Ascending aorta (tissue), 2 donors: ENCODE measurements around the gene CFAP65. TPM values are rescaled to one million over a fixed set of nuclear protein-coding genes. Genes with fewer than 3 reads are reported as not detected.

ENCODE experiments used
- DNase-seq, 2 donors: peaks; one replicate each; pipeline ENCODE4 v3.0.0-alpha.2; 2019; ENCODE audit warnings: low spot score in 2 of 2
- H3K27ac ChIP-seq, 2 donors: fragments of 200-600 bp; sonication (generic); one replicate each; pipeline ENCODE4 v1.5.1; 2016 to 2017; ENCODE audit warnings: mild to moderate bottlenecking in 1 of 2
- H3K27me3 ChIP-seq: fragments of 200-600 bp; sonication (generic); one replicate; pipeline ENCODE4 v1.5.1; 2017
- H3K36me3 ChIP-seq, 2 donors: fragments of 200-600 bp; sonication (generic); one replicate each; pipeline ENCODE4 v1.5.1; 2016
- H3K4me1 ChIP-seq, 2 donors: fragments of 200-600 bp; sonication (generic); one replicate each; pipeline ENCODE4 v1.5.1; 2016 to 2017; ENCODE audit warnings: mild to moderate bottlenecking in 1 of 2
- H3K4me3 ChIP-seq, 2 donors: fragments of 200-600 bp; sonication (generic); one replicate each; pipeline ENCODE4 v1.5.1; 2016 to 2017; ENCODE audit warnings: mild to moderate bottlenecking in 1 of 2
- H3K9me3 ChIP-seq, 2 donors: fragments of 200-600 bp; sonication (generic); one replicate each; pipeline ENCODE4 v1.5.1; 2016
- intact Hi-C: fragments of 100-400 bp; cut with DNase I; formaldehyde crosslinking; loops from one replicate; pipeline ENCODE4 v1.15.1; 2023
- total RNA-seq: library from RNA; depleted of rRNA; stranded (reverse); fragments of >200 nt; gene quantifications from one replicate; pipeline ENCODE4 v1.1.0, GENCODE V29; 2016
- TF ChIP-seq, protein P1 (sequence below), 3 experiments: fragments of 200-600 bp in 2 of 3; fragments of 450-650 bp in 1 of 3; sonication (generic) in 2 of 3; IDR thresholded peaks; one replicate each; pipeline ENCODE4 v1.5.1; 2016 to 2019; ENCODE audit warnings: antibody characterized with exemption in 3 of 3, mild to moderate bottlenecking in 1 of 3, moderate library complexity in 1 of 3

Gene CFAP65
- total RNA-seq, 1 donor from 2014 or later, result not detected

DNA sequence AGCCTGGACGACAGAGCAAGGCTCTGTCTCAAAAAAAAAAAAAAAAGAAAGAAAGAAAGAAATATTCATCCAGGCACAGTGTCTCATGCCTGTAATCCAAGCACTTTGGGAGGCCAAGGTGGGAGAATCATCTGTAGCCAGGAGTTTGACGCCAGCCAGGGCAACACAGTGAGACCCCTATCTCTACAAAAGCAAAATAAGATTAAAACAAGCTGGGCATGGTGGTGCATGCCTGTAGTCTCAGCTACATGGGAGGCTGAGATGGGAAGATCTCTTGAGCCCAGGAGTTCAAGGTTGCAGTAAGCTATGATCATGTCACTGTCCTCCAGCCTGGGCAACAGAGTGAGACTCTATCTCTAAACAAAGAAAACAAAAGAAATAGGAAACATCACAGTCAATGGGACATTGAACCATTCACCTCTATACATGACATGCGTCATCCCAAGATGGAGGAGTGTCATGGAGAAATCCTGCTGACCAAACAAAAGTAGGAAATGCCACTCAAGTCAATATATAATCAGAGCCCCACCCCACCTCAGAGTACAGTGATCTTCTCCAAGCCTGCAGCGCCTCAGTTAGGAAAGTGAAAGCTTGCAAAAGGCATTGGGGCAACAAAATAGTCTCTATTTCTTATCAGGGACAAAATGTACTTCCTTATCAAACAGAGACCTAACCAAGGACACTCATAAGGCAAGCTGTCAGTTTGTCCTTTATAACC lies 66.1 kb downstream of the CFAP65 start:
- Histone ChIP-seq H3K4me1 (peaks cover 0 to 5% of the 10 kb centered on the region in 2 donors), H3K9me3 (no peaks in the 10 kb centered on the region), H3K27ac (no peak overlapping the region), H3K4me3 (no peak overlapping the region), H3K36me3 (no peaks in the 10 kb centered on the region), H3K27me3 (peaks cover 9% of the 10 kb centered on the region)
- TF ChIP-seq, protein P1, sequence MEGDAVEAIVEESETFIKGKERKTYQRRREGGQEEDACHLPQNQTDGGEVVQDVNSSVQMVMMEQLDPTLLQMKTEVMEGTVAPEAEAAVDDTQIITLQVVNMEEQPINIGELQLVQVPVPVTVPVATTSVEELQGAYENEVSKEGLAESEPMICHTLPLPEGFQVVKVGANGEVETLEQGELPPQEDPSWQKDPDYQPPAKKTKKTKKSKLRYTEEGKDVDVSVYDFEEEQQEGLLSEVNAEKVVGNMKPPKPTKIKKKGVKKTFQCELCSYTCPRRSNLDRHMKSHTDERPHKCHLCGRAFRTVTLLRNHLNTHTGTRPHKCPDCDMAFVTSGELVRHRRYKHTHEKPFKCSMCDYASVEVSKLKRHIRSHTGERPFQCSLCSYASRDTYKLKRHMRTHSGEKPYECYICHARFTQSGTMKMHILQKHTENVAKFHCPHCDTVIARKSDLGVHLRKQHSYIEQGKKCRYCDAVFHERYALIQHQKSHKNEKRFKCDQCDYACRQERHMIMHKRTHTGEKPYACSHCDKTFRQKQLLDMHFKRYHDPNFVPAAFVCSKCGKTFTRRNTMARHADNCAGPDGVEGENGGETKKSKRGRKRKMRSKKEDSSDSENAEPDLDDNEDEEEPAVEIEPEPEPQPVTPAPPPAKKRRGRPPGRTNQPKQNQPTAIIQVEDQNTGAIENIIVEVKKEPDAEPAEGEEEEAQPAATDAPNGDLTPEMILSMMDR (IDR thresholded peaks at IDR 0.05), result no peak
- intact Hi-C loops, result no loop called here
- DNase-seq, result no peak

GRCh38 chr2:218970894-218971293 lies 70.4 kb downstream of the CFAP65 start:
- intact Hi-C loops, result no loop called here
- H3K36me3 ChIP-seq, result no peaks in the 10 kb centered on the region
- no peak overlapping the region for H3K27ac ChIP-seq
- TF ChIP-seq, protein P1 (IDR thresholded peaks at IDR 0.05), result no peak
- H3K4me1 ChIP-seq, result no peaks in the 10 kb centered on the region
- no peak overlapping the region for H3K4me3 ChIP-seq
- no peaks in the 10 kb centered on the region for H3K27me3 ChIP-seq
- no peak for DNase-seq
- H3K9me3 ChIP-seq, result no peaks in the 10 kb centered on the region

DNA sequence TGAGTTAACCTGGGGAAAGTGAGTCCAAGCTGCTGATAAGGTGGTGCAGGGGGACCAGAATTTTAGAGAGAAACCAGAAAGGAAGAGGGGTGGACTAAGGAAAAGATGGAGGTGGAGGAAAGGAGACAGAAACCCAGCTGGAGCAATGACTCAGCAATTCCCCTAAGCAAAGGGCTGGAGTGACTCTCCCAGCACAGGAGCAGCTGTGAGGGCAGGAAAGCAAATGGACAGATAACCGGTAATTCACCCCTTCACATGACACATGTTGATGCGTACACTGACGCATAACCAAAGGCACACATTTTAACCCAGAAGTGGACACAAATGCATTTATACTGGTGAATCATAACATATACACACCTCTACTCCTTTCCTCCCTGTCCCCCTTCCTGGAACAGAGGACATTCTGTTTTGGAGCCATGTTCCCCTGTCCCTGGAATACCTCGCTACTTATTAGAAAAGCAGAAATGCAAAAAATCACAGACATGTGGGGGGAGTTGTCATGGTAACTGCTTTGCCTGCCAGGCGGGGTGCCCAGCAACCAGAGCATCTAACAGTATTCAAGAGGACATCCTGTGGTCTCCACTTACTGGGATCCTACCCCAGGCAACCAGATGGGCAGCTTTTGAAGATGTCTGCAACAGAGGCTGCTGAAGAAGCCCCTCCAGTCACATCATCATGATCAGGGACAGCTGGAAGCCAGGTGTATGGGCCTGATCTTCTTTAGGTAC lies 77.1 kb downstream of the CFAP65 start:
- no peak for DNase-seq
- Histone ChIP-seq H3K27ac (no peak overlapping the region), H3K9me3 (no peaks in the 10 kb centered on the region), H3K36me3 (no peaks in the 10 kb centered on the region), H3K27me3 (peaks cover 34% of the 10 kb centered on the region), H3K4me1 (peaks cover 0 to 5% of the 10 kb centered on the region in 2 donors), H3K4me3 (no peak overlapping the region)
- TF ChIP-seq, protein P1 (IDR thresholded peaks at IDR 0.05), result no peak
- intact Hi-C loops, result no loop called here

DNA sequence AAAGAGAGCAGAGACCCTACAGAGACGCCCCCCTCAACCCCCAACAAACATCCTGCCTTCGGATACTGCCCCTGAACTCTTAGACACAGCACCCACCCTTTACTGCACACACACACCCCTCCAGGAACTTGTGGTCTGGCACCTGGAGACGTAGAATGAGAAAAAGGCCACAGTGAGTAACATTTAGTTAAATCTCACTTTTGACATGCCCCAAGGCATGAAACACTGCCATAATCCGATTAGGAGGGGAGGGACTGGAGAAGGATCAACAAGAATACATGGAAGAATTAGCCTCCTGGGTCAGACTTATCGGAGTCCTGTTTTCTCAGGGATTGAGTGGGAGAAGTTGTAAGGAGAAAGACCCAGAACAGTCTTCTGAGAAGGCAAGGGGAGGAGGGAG lies 77.7 kb downstream of the CFAP65 start:
- intact Hi-C loops, result no loop called here
- peaks cover 0 to 5% of the 10 kb centered on the region in 2 donors for H3K4me1 ChIP-seq
- H3K9me3 ChIP-seq, result no peaks in the 10 kb centered on the region
- no peak for DNase-seq
- H3K27ac ChIP-seq, result no peak overlapping the region
- peaks cover 34% of the 10 kb centered on the region for H3K27me3 ChIP-seq
- TF ChIP-seq, protein P1 (IDR thresholded peaks at IDR 0.05), result no peak
- no peaks in the 10 kb centered on the region for H3K36me3 ChIP-seq
- H3K4me3 ChIP-seq, result no peak overlapping the region

GRCh38 chr2:218962859-218963492 lies 78.3 kb downstream of the CFAP65 start:
- Histone ChIP-seq H3K27me3 (peaks cover 34% of the 10 kb centered on the region), H3K36me3 (no peaks in the 10 kb centered on the region), H3K27ac (no peak overlapping the region), H3K4me3 (no peak overlapping the region), H3K9me3 (no peaks in the 10 kb centered on the region), H3K4me1 (peaks cover 0 to 5% of the 10 kb centered on the region in 2 donors)
- intact Hi-C loops, result no loop called here
- DNase-seq, result no peak
- TF ChIP-seq, protein P1 (IDR thresholded peaks at IDR 0.05), result no peak
